22Rv1 (cell line): ENCODE measurements around the gene ARHGAP6.

Experiments used
- ZFX ChIP-seq: fragments of 450-650 bp; IDR thresholded peaks from 2 replicates; pipeline ENCODE4 v1.6.1; 2017; ENCODE audit warnings: antibody characterized with exemption, borderline replicate concordance
- TF ChIP-seq, protein P1 (sequence below): fragments of 450-650 bp; IDR thresholded peaks from 2 replicates; pipeline ENCODE4 v1.5.1; 2017; ENCODE audit warnings: mild to moderate bottlenecking

DNA sequence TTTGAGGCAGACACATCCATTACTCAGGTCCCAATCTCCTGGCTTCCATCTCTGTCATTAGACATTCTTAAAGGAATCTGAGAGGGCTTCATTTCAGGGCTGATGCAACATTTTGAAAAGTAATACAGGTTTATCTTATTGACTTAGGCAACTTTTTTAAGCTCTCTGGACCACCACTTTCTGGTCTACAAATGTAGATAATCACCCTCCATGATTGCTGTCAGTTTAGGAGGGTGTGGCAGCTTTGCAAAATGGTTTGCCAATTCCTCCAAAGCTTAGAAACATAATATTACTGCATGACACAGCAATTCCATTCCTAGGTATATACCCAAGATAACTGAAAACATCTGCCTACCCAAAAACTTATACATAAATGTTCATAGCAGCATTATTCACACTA lies 77.6 kb downstream of the ARHGAP6 start:
- TF ChIP-seq, protein P1, sequence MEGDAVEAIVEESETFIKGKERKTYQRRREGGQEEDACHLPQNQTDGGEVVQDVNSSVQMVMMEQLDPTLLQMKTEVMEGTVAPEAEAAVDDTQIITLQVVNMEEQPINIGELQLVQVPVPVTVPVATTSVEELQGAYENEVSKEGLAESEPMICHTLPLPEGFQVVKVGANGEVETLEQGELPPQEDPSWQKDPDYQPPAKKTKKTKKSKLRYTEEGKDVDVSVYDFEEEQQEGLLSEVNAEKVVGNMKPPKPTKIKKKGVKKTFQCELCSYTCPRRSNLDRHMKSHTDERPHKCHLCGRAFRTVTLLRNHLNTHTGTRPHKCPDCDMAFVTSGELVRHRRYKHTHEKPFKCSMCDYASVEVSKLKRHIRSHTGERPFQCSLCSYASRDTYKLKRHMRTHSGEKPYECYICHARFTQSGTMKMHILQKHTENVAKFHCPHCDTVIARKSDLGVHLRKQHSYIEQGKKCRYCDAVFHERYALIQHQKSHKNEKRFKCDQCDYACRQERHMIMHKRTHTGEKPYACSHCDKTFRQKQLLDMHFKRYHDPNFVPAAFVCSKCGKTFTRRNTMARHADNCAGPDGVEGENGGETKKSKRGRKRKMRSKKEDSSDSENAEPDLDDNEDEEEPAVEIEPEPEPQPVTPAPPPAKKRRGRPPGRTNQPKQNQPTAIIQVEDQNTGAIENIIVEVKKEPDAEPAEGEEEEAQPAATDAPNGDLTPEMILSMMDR: no peak
- TF ChIP-seq ZFX: no peak
